GM18868 (cell line): ENCODE data around the gene HYOU1.
"Not testable (repeated sequence)": the region's sequence is repeated elsewhere in the genome, so short reads cannot be mapped to it uniquely, and the experiment has no call there.

ENCODE experiments used
- ATAC-seq: cut with Tn5 transposase; IDR thresholded peaks from one replicate; pipeline ENCODE4 v1.9.1; 2021; ENCODE audit warnings: mild to moderate bottlenecking, moderate library complexity; ENCODE audit not compliant: unreplicated experiment

HYOU1 gene

GRCh38 chr11:119024430-119025098 lies 32.4 kb downstream of the HYOU1 start:
- no peak for ATAC-seq

GRCh38 chr11:119023741-119024140 lies 33.3 kb downstream of the HYOU1 start:
- ATAC-seq, result no peak

GRCh38 chr11:119021631-119022030 lies 35.4 kb downstream of the HYOU1 start:
- no peak for ATAC-seq

- no peak for ATAC-seq
Measured at GRCh38 chr11:119019996-119020395, 37.0 kb downstream of the HYOU1 start.

GRCh38 chr11:119018074-119018938 lies 38.7 kb downstream of the HYOU1 start, which contains the start of the genes RPS25 and TRAPPC4:
Gene RPS25, minus strand, starts transcription at chr11:119018343. Its CDS starts 59 bp downstream, at chr11:119018284.
Gene TRAPPC4, plus strand, starts transcription at chr11:119018766. Its CDS starts 30 bp downstream, at chr11:119018796.
- peak; percentile 88 for ATAC-seq

GRCh38 chr11:119017377-119017776 lies 39.6 kb downstream of the HYOU1 start:
- ATAC-seq, result not testable (repeated sequence)

- ATAC-seq, result no peak
Measured at GRCh38 chr11:119016216-119017009, 40.6 kb downstream of the HYOU1 start.

- ATAC-seq, result no peak
Measured at GRCh38 chr11:119015054-119015611, 41.9 kb downstream of the HYOU1 start.

- ATAC-seq, result no peak
Measured at GRCh38 chr11:119014209-119014924, 42.6 kb downstream of the HYOU1 start.

GRCh38 chr11:119012629-119013170 lies 44.3 kb downstream of the HYOU1 start:
- ATAC-seq, result no peak

- no peak for ATAC-seq
Measured at GRCh38 chr11:119011476-119012053, 45.4 kb downstream of the HYOU1 start.

GRCh38 chr11:119006656-119007055 lies 50.3 kb downstream of the HYOU1 start:
- no peak for ATAC-seq

GRCh38 chr11:119000906-119001305 lies 56.1 kb downstream of the HYOU1 start:
- ATAC-seq, result no peak

- ATAC-seq, result no peak
Measured at GRCh38 chr11:118998822-118999221, 58.2 kb downstream of the HYOU1 start.

- peak; percentile 24 for ATAC-seq
Measured at GRCh38 chr11:118998388-118998717, 58.7 kb downstream of the HYOU1 start.

GRCh38 chr11:118997627-118998387 lies 59.2 kb downstream of the HYOU1 start, which contains the start of gene CENATAC:
Gene CENATAC, plus strand, starts transcription at chr11:118998138. Its CDS starts 60 bp downstream, at chr11:118998198.
- peak; percentile 87 for ATAC-seq

GRCh38 chr11:118996926-118997626 lies 59.9 kb downstream of the HYOU1 start:
- peak; percentile 39 for ATAC-seq
